PC-9 (cell line): ENCODE measurements around the gene CHRNG. TPM values are rescaled to one million over a fixed set of nuclear protein-coding genes. Genes with fewer than 3 reads are reported as not detected.
"Not testable (repeated sequence)": the region's sequence is repeated elsewhere in the genome, so short reads cannot be mapped to it uniquely, and the experiment has no call there.

Experiments used
- BruUV-seq: library from RNA; stranded (reverse); fragments of 400-500 nt; replicated peaks from 2 replicates; lab custom pipeline; 2021; lab: Mats Ljungman, UMichigan
- CTCF ChIA-PET: fragments of 300-600 bp; sonication (Branson Sonifier 250); formaldehyde crosslinking; loops from one replicate; lab custom pipeline; 2022; ENCODE audit warnings: antibody characterized with exemption; lab: Charles Lee
- POLR2A ChIA-PET: fragments of 300-600 bp; sonication (Branson Sonifier 250); formaldehyde crosslinking; loops from one replicate; lab custom pipeline; 2022; ENCODE audit warnings: antibody characterized with exemption; ENCODE audit not compliant: unreplicated experiment; lab: Charles Lee
- DNase-seq, 2 experiments: peaks; one replicate each; pipeline versions ENCODE4 v3.0.0 to v3.0.0-alpha.2; 2015 to 2022; ENCODE audit warnings: mixed read lengths in 1 of 2
- H2AFZ ChIP-seq: fragments of 200-600 bp; sonication (generic); 2 replicates; pipeline ENCODE4 v1.8.1; 2017; ENCODE audit warnings: antibody characterized with exemption
- H3F3A ChIP-seq: fragments of 200-600 bp; sonication (generic); 2 replicates; pipeline ENCODE4 v1.8.1; 2017; ENCODE audit warnings: antibody characterized with exemption, mild to moderate bottlenecking, low read depth; ENCODE audit not compliant: insufficient read depth
- H3K27ac ChIP-seq: fragments of 200-600 bp; sonication (generic); 2 replicates; pipeline ENCODE4 v1.6.1; 2016; ENCODE audit warnings: mixed run types
- H3K27me3 ChIP-seq: fragments of 200-600 bp; sonication (generic); 2 replicates; pipeline ENCODE4 v1.6.1; 2016; ENCODE audit warnings: low read depth, mixed run types; ENCODE audit not compliant: insufficient read depth
- H3K36me3 ChIP-seq: fragments of 200-600 bp; sonication (generic); 2 replicates; pipeline ENCODE4 v1.6.1; 2016; ENCODE audit warnings: low read depth, mixed run types
- H3K4me1 ChIP-seq: fragments of 200-600 bp; sonication (generic); replicated peaks from 2 replicates; pipeline ENCODE4 v1.6.1; 2016; ENCODE audit warnings: mixed run types; ENCODE audit not compliant: insufficient read depth
- H3K4me2 ChIP-seq: fragments of 200-600 bp; sonication (generic); 2 replicates; pipeline ENCODE4 v1.6.1; 2017; ENCODE audit warnings: mixed run types
- H3K4me3 ChIP-seq: fragments of 200-600 bp; sonication (generic); 2 replicates; pipeline ENCODE4 v1.6.1; 2016; ENCODE audit warnings: mixed run types
- H3K79me2 ChIP-seq: fragments of 200-600 bp; sonication (generic); 2 replicates; pipeline ENCODE4 v1.6.1; 2017; ENCODE audit warnings: low read depth, mixed run types
- H3K9me2 ChIP-seq: fragments of 200-600 bp; sonication (generic); 2 replicates; pipeline ENCODE4 v1.8.1; 2017; ENCODE audit warnings: mild to moderate bottlenecking; ENCODE audit not compliant: insufficient read depth
- H3K9me3 ChIP-seq: fragments of 200-600 bp; sonication (generic); 2 replicates; pipeline ENCODE4 v1.8.1; 2016; ENCODE audit warnings: low read depth; ENCODE audit not compliant: insufficient read depth
- H4K20me1 ChIP-seq: fragments of 200-600 bp; sonication (generic); 2 replicates; pipeline ENCODE4 v1.8.1; 2017; ENCODE audit not compliant: insufficient read depth
- CTCF ChIP-seq: fragments of 200-600 bp; sonication (generic); conservative IDR thresholded peaks from 2 replicates; pipeline ENCODE4 v1.6.1; 2017; ENCODE audit warnings: mixed run types, antibody characterized with exemption, mild to moderate bottlenecking, moderate library complexity
- EZH2 ChIP-seq: fragments of 200-600 bp; sonication (generic); IDR thresholded peaks from 2 replicates; pipeline ENCODE4 v1.8.0; 2017; ENCODE audit warnings: antibody characterized with exemption, low read depth
- intact Hi-C: fragments of 100-400 bp; cut with micrococcal nuclease; formaldehyde crosslinking; loops from one replicate; pipeline ENCODE4 v1.10.0; 2022; ENCODE audit not compliant: unreplicated experiment
- total RNA-seq: library from RNA; stranded (reverse); gene quantifications from 2 replicates; pipeline ENCODE4 v1.2.3, GENCODE V29; 2021

The CHRNG gene
- total RNA-seq, 1 experiment from 2014 or later, result not detected

GRCh38 chr2:232567721-232568120 is 28.2 kb downstream of the CHRNG start:
- no peak for TF ChIP-seq EZH2
- TF ChIP-seq CTCF, result no peak
- Histone ChIP-seq H2AFZ (no peak overlapping the region), H3K4me3 (no peak overlapping the region), H3K27ac (no peak overlapping the region), H3F3A (no peaks in the 10 kb centered on the region), H4K20me1 (no peaks in the 10 kb centered on the region), H3K36me3 (peaks cover 24% of the 10 kb centered on the region), H3K9me2 (no peaks in the 10 kb centered on the region), H3K4me1 (no peaks in the 10 kb centered on the region), H3K9me3 (no peaks in the 10 kb centered on the region), H3K4me2 (no peak overlapping the region), H3K27me3 (no peaks in the 10 kb centered on the region), H3K79me2 (no peaks in the 10 kb centered on the region)
- intact Hi-C loops, result no loop called here
- BruUV-seq, result no TSS peak
- no peak for DNase-seq
- ChIA-PET CTCF (no interaction called here), POLR2A (no interaction called here)

- peak in 1 of 2 experiments; percentile 39 for DNase-seq
- POLR2A ChIA-PET, result no interaction called here
These were observed 28.7 kb downstream of the CHRNG start for GRCh38 chr2:232568161-232568560.

GRCh38 chr2:232569541-232569940 is 30.0 kb downstream of the CHRNG start:
- BruUV-seq, result no TSS peak
- Histone ChIP-seq H3K27me3 (no peaks in the 10 kb centered on the region), H3K9me3 (no peaks in the 10 kb centered on the region), H3F3A (no peaks in the 10 kb centered on the region), H3K79me2 (no peaks in the 10 kb centered on the region), H4K20me1 (no peaks in the 10 kb centered on the region), H3K4me2 (no peak overlapping the region), H2AFZ (no peak overlapping the region), H3K9me2 (no peaks in the 10 kb centered on the region), H3K4me3 (no peak overlapping the region), H3K4me1 (no peaks in the 10 kb centered on the region), H3K36me3 (peaks cover 15% of the 10 kb centered on the region; the same call in 1 of the 2 replicates), H3K27ac (no peak overlapping the region)
- ChIA-PET CTCF (interaction anchor here (0.6 kb wide), 1 partner anchor 205 kb away, joined by 5 read pairs; no protein-coding TSS in a partner anchor), POLR2A (interaction anchor here (0.5 kb wide), 1 partner anchor 23 kb away, joined by 3 read pairs; no protein-coding TSS in a partner anchor)
- no peak for DNase-seq
- intact Hi-C loops, result no loop called here
- TF ChIP-seq CTCF (no peak), EZH2 (no peak)

More at GRCh38 chr2:232568161-232568560, 28.7 kb downstream of the CHRNG start:
- H4K20me1 ChIP-seq, result no peaks in the 10 kb centered on the region
- H3K4me3 ChIP-seq, result no peak overlapping the region
- no peaks in the 10 kb centered on the region for H3K9me3 ChIP-seq
- no peaks in the 10 kb centered on the region for H3K4me1 ChIP-seq
- no peaks in the 10 kb centered on the region for H3K79me2 ChIP-seq
- intact Hi-C loops, result no loop called here
- no TSS peak for BruUV-seq
- H3F3A ChIP-seq, result no peaks in the 10 kb centered on the region
- peaks cover 24% of the 10 kb centered on the region for H3K36me3 ChIP-seq
- no peaks in the 10 kb centered on the region for H3K9me2 ChIP-seq
- no peak overlapping the region for H2AFZ ChIP-seq
- CTCF ChIA-PET, result no interaction called here
- H3K27me3 ChIP-seq, result no peaks in the 10 kb centered on the region
- no peak overlapping the region for H3K4me2 ChIP-seq
- TF ChIP-seq EZH2, result no peak
- TF ChIP-seq CTCF, result no peak
- H3K27ac ChIP-seq, result no peak overlapping the region

- BruUV-seq, intact Hi-C loops, H2AFZ ChIP-seq: not testable (repeated sequence)
These were observed 31.0 kb downstream of the CHRNG start for GRCh38 chr2:232570481-232570880.

More at GRCh38 chr2:232570481-232570880, 31.0 kb downstream of the CHRNG start:
- H3K4me1 ChIP-seq, H3K4me3 ChIP-seq, CTCF ChIA-PET, H3K9me3 ChIP-seq, H3K4me2 ChIP-seq, H3K27ac ChIP-seq, H3K27me3 ChIP-seq, H3F3A ChIP-seq, H3K9me2 ChIP-seq, POLR2A ChIA-PET, DNase-seq, H4K20me1 ChIP-seq, H3K79me2 ChIP-seq: not testable (repeated sequence)
- H3K36me3 ChIP-seq, result peaks cover 15% of the 10 kb centered on the region; the same call in 1 of the 2 replicates
